Activated CD8-positive, alpha-beta T cell treated with anti-CD3 and anti-CD28 coated beads for 36 hours (primary cell): ENCODE data around the gene PBX2. TPM values are rescaled to one million over a fixed set of nuclear protein-coding genes. Genes with fewer than 3 reads are reported as not detected.

Source experiments
- ATAC-seq: fragments of 200-7000 bp; cut with Tn5 transposase; one replicate; pipeline ENCODE4 v1.10.0; 2021; ENCODE audit warnings: mild to moderate bottlenecking, moderate library complexity
- CTCF ChIA-PET: fragments of 350-600 bp; sonication (Branson Sonifier 250); formaldehyde crosslinking; loops from one replicate; lab custom pipeline; 2021; ENCODE audit warnings: antibody characterized with exemption; lab: Charles Lee
- POLR2A ChIA-PET: fragments of 350-600 bp; sonication (Branson Sonifier 250); formaldehyde crosslinking; loops from one replicate; lab custom pipeline; 2021; ENCODE audit warnings: antibody characterized with exemption; lab: Charles Lee
- DNase-seq: peaks from one replicate; pipeline ENCODE4 v3.0.0-alpha.2; 2020
- H3K27ac Mint-ChIP-seq: one replicate; pipeline ENCODE4 v1.8.0; 2021; ENCODE audit warnings: mild to moderate bottlenecking, mixed read lengths
- H3K27me3 Mint-ChIP-seq: one replicate; pipeline ENCODE4 v1.8.0; 2021; ENCODE audit warnings: mixed read lengths
- H3K36me3 Mint-ChIP-seq: one replicate; pipeline ENCODE4 v1.8.0; 2021; ENCODE audit warnings: low read depth, mixed read lengths
- H3K4me1 Mint-ChIP-seq: one replicate; pipeline ENCODE4 v1.8.0; 2021; ENCODE audit warnings: low read depth, mixed read lengths
- H3K4me3 Mint-ChIP-seq: one replicate; pipeline ENCODE4 v1.8.0; 2021; ENCODE audit warnings: mild to moderate bottlenecking, moderate library complexity, mixed read lengths
- H3K9me3 Mint-ChIP-seq: one replicate; pipeline ENCODE4 v1.8.0; 2021; ENCODE audit warnings: mixed read lengths
- CTCF ChIP-seq: fragments of 200-600 bp; IDR thresholded peaks from one replicate; pipeline ENCODE4 v1.8.0; 2022; ENCODE audit warnings: antibody characterized with exemption, mild to moderate bottlenecking
- intact Hi-C: fragments of 100-400 bp; cut with micrococcal nuclease; formaldehyde crosslinking; loops from one replicate; pipeline ENCODE4 v1.10.0; 2022
- total RNA-seq, 2 experiments: library from RNA; stranded (reverse); gene quantifications; one replicate each; pipeline ENCODE4 v1.2.3, GENCODE V29; 2021

Gene PBX2
- total RNA-seq, 2 experiments from 2014 or later, result 59.6 to 64.2 TPM

- intact Hi-C loops, result no loop called here
- Mint-ChIP-seq H3K27me3 (no peaks in the 10 kb centered on the region), H3K4me1 (peaks cover 9% of the 10 kb centered on the region), H3K9me3 (no peaks in the 10 kb centered on the region), H3K36me3 (no peaks in the 10 kb centered on the region), H3K4me3 (no peak overlapping the region), H3K27ac (no peak overlapping the region)
- no peak for TF ChIP-seq CTCF
- ChIA-PET POLR2A (no interaction called here), CTCF (no interaction called here)
- ATAC-seq (no peak), DNase-seq (no peak)
These were observed 34.7 kb upstream of the PBX2 start for GRCh38 chr6:32224696-32225095.

- H3K4me3 Mint-ChIP-seq, result no peak within 1 kb of the TSS
- H3K27ac Mint-ChIP-seq, result peak within 1 kb of the TSS; percentile 30
- no peaks in the 10 kb centered on the region for H3K36me3 Mint-ChIP-seq
- ATAC-seq (no peak), DNase-seq (no peak)
- intact Hi-C loops, result no loop called here
- no peak for TF ChIP-seq CTCF
- POLR2A ChIA-PET, result interaction anchor here (0.6 kb wide), 1 partner anchor 26 kb away, joined by 3 read pairs; no protein-coding TSS in a partner anchor
- H3K27me3 Mint-ChIP-seq, result no peaks in the 10 kb centered on the region
- H3K9me3 Mint-ChIP-seq, result no peaks in the 10 kb centered on the region
- CTCF ChIA-PET, result no interaction called here
- H3K4me1 Mint-ChIP-seq, result peaks cover 9% of the 10 kb centered on the region
These were observed 33.5 kb upstream of the PBX2 start, which contains the start of gene NOTCH4 for GRCh38 chr6:32223258-32224235. Gene NOTCH4 (minus strand): TSS chr6:32224067. CDS start chr6:32223928, 139 bp downstream.

- Mint-ChIP-seq H3K4me3 (no peak overlapping the region), H3K9me3 (no peaks in the 10 kb centered on the region), H3K27ac (peak overlapping the region; percentile 30), H3K27me3 (no peaks in the 10 kb centered on the region), H3K4me1 (peaks cover 9% of the 10 kb centered on the region), H3K36me3 (no peaks in the 10 kb centered on the region)
- ATAC-seq (no peak), DNase-seq (no peak)
- POLR2A ChIA-PET, result no interaction called here
- CTCF ChIA-PET, result interaction anchor here (1.3 kb wide), 1 partner anchor 22 kb away, joined by 4 read pairs; no protein-coding TSS in a partner anchor
- intact Hi-C loops, result no loop called here
- TF ChIP-seq CTCF, result no peak
These were observed 32.6 kb upstream of the PBX2 start for GRCh38 chr6:32222333-32223230.

- ATAC-seq (no peak), DNase-seq (no peak)
- no peaks in the 10 kb centered on the region for H3K36me3 Mint-ChIP-seq
- peaks cover 9% of the 10 kb centered on the region for H3K4me1 Mint-ChIP-seq
- H3K4me3 Mint-ChIP-seq, result no peak overlapping the region
- POLR2A ChIA-PET, result no interaction called here
- H3K27ac Mint-ChIP-seq, result no peak overlapping the region
- no peaks in the 10 kb centered on the region for H3K27me3 Mint-ChIP-seq
- H3K9me3 Mint-ChIP-seq, result no peaks in the 10 kb centered on the region
- no peak for TF ChIP-seq CTCF
- CTCF ChIA-PET, result no interaction called here
- intact Hi-C loops, result no loop called here
These were observed 30.0 kb upstream of the PBX2 start for GRCh38 chr6:32220021-32220420.
